Stimulated activated naive CD8-positive, alpha-beta T cell treated with anti-CD3 and anti-CD28 coated beads, Interleukin-15, Interleukin-2, amounts not matched to agents 100 U/mL and 50 U/mL, for 24 hours (primary cell): ENCODE results near the gene IGF2R.
"Not testable (repeated sequence)": the region's sequence is repeated elsewhere in the genome, so short reads cannot be mapped to it uniquely, and the experiment has no call there.

Experiments used
- ATAC-seq: fragments of 150-1000 bp; cut with Tn5 transposase; one replicate; pipeline ENCODE4 v1.10.0; 2021
- DNase-seq: peaks from one replicate; pipeline ENCODE4 v3.0.0; 2021

IGF2R gene

DNA sequence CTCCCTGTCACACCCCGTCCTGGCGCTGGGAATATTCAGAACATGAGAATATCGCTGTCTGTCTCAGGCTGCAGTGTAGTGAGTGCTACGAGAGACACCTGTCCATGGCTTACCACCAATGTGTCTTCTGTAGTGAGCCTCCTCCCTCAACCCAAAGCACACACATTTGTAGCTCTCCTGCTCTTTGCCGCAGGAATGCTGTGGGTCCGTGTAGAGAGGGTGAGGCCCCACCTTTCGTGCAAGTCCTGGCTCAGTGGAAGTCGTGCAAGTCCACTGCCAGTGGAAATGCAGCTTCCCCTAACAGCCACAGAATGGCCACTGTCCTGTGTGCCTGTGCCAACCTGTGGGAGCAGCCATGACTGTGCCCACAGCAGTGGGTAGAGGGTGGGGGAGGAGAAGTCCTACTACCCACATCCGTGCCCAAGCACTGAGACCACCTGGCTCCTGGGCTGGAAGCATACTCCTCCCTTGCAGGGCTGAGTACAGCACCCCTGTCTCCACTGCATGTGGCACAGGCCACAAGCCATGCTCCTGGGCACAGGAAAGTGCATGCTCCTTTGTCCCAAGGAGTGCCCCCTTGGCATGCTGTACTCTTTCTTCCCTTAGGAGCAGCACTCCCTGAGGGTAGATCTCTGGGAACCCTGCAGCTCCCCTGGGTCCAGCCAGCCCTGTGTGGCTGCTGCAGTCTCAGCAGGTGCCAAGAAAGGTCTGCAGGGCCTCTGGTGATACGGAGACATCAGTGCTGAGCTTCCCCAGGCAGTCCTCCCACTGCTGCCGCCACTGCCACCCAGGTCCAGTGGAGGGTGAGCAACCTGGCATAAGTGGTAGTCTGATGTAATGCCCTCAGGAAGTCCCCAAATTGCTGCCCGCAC, 28.0 kb downstream of the IGF2R start:
- ATAC-seq (no peak), DNase-seq (no peak)

GRCh38 chr6:159997498-159998101, 28.7 kb downstream of the IGF2R start:
- DNase-seq: no peak
- no peak for ATAC-seq

DNA sequence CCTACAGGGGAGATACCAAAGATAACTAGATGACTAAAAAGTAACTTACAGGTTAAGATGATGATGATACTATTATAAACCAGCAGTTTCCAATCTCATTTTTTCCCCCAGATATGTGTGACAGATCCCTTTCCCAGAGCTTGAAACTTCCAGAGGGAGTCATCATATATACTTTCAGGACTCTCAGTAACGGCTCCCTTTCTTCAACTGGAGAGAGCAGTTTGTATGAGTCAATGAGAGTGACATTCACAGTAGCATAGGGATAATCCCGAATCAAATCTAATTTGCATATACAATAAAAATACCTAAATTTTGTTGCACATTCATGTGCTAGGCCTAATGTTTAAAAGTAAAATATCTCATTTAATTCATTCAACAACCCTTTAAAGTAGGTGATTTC, 29.7 kb downstream of the IGF2R start:
- peak; percentile 65 for ATAC-seq
- DNase-seq: no peak

GRCh38 chr6:159999240-159999671, 30.4 kb downstream of the IGF2R start:
- DNase-seq: no peak
- ATAC-seq: peak; percentile 88

- no peak for DNase-seq
- ATAC-seq: no peak
Measured at GRCh38 chr6:160000280-160000704, 31.4 kb downstream of the IGF2R start.

DNA sequence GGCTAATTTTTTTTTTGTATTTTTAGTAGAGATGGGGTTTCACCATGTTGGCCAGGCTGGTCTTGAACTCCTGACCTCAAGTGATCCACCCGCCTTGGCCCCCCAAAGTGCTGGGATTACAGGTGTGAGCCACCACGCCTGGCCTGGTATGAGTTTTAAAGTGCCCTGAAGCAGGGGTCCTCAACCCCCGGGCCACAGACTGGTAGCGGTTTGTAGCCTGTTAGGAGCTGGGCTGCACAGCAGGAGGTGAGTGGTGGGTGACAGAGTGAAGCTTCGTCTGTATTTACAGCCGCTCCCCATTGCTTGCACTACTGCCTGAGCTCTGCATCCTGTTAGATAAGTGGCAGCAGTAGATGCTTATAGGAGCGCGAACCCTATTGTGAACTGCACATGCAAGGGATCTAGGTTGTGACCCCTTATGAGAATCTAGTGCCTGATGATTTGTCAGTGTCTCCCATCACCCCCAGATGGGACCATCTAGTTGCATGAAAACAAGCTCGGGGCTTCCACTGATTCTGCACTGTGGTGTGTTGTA, 32.1 kb downstream of the IGF2R start:
- DNase-seq, ATAC-seq: not testable (repeated sequence)

DNA sequence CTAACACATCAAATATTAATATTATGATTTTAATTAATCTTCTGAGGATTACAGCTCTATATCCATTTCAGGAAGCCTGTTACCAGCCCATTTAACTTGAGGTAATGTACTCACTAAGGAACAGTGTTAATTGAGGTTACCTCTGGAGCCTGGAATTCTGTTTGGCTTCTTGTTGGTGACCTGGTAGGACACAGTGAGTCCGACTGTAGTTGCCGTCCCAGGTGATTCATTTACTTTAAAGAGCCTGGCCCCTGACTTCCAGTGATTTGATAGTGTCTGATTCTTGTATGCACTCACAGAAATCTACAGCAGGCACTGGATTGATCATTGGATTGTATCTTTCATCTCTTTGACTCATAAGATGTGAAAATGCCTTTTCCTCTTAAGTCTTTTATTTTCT, 34.0 kb downstream of the IGF2R start:
- DNase-seq (no peak), ATAC-seq (no peak)

GRCh38 chr6:160004018-160004417, 35.1 kb downstream of the IGF2R start:
- DNase-seq (no peak), ATAC-seq (no peak)

DNA sequence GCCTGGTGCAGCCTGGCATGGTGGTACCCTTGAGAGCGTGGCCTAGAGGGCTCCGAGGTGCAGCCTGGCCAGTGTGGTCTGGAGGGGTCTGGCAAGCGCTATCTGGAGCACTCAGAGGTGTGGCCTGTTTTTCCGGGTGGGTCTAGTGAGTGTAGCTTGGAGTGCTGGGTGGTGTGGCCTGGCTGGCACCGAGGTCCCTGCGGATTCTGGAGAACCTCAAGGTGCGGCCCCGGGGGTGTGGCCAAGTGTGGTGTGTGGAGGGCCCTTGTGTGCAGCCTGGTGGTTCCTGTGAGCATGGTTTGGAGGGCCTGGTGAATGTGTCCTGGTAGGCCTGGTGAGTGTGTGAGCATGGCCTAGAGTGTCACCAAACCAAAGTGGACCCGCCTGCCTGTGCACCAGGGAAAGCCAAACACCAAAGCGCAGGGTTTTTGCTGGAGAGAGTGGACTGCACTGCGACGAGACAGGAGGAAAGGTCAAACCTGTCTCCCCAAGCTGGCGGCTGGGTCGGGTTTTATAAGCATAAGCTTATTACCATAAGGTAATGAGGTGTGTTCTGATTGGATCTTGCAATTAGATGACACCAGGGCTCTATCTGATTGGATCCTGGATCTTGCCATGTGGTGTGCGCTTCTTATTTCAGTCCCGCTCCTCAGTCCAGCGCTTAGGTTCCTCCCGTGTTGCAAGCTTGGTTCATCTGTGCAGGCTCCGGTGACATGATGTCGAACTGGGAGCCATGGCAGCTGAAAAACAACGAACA, 35.7 kb downstream of the IGF2R start:
- DNase-seq: no peak
- ATAC-seq: no peak

- DNase-seq (no peak), ATAC-seq (no peak)
Measured at GRCh38 chr6:160005211-160005610, 36.3 kb downstream of the IGF2R start.

GRCh38 chr6:160005861-160006540, 37.1 kb downstream of the IGF2R start:
- ATAC-seq (peak; percentile 20), DNase-seq (no peak)

GRCh38 chr6:160007145-160007544, 38.3 kb downstream of the IGF2R start:
- ATAC-seq: no peak
- DNase-seq: no peak

- ATAC-seq (no peak), DNase-seq (no peak)
Measured at GRCh38 chr6:160007611-160008010, 38.7 kb downstream of the IGF2R start.

GRCh38 chr6:160010067-160010466, 41.2 kb downstream of the IGF2R start:
- DNase-seq: no peak
- ATAC-seq: no peak

DNA sequence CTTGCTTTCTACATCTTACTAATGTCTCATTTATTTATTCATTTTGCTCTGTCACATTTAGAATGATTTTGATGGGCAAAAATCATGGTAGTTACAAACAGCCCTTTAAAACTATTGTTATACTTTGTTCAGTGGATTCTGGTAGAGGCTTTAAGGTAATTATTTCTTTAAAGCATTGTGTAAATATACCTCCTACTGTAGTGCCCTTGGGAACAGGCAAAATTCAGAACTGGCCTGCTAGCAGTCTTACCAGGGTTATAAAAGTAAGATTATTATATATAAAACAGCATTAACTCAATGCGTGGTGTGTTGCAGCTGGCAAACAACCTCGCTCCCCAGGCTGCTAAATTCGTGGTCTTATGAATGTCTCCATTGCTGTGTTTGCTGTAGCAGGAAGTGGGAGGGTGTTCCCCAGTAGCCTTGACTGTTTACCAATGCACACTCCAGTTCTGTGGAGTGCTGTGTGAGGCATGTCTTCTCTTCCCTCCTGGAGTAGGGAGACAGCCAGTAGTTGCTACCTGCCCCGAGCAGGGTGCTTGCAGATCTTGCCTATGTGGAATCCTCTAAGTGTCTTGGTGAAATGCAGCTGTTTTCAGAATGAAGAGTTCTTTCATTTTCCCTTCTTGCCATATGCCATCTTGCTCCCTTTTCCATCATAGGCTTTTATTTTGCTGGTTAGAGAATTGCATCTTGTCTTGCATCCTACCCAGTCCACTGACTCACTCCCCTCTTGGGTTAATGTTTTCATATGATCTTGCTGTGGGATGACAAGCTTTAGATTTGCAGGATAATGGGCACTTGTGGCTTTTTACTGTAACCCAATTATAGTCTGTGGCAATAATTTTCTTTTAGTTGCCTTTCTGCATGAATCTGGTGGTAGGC, 45.3 kb downstream of the IGF2R start:
- DNase-seq (no peak), ATAC-seq (peak; percentile 17)

DNA sequence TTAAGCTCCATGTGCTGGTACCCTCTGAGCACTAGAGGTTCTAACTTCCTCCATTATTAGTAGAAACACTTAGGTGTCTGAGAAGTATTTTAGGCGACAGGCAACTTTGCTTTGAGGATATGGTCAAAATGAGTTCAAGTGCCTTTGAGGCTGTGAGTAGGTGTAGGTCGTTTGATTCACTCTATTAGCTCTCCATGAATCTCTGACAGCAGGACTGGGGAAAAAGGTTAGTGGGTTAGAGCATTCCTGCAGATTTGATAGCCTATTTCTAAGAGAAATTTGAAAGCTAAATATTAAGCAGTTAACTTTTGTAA, 45.9 kb downstream of the IGF2R start:
- ATAC-seq (no peak), DNase-seq (no peak)

GRCh38 chr6:160015778-160016684, 47.1 kb downstream of the IGF2R start:
- peak; percentile 90 for ATAC-seq
- DNase-seq: peak; percentile 44

GRCh38 chr6:160022101-160022500, 53.2 kb downstream of the IGF2R start:
- DNase-seq (no peak), ATAC-seq (no peak)

GRCh38 chr6:160022793-160023192, 53.9 kb downstream of the IGF2R start:
- DNase-seq: no peak
- ATAC-seq: no peak

DNA sequence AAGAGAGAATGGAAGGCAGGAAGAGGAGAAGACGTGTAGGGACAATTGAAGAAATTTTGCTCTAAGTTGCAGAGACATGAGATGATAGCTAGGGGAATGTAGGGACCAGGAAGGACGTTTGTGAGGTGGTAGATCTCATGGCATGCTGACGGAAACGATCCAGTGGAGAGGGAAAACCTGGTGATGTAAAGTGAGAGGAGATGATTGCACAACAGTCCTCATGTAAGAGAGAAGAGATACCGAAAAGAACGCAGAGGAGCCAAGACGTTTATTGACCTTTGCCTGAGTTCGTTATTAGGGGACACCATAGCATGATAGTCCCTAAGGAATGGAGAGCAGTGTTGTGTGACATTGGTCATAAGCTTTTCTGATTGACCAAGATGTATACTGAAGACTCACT, 55.3 kb downstream of the IGF2R start:
- DNase-seq (no peak), ATAC-seq (no peak)
